NCI-H446 (cell line): ENCODE results near the gene HOXD10.

Experiments
- DNase-seq, 2 experiments: peaks; one replicate each; lab custom pipeline; 2025; lab: John Stamatoyannopoulos, UW

The HOXD10 gene

GRCh38 chr2:176151442-176152287, 35.1 kb downstream of the HOXD10 start, which contains the start of gene HOXD4:
HOXD4 (plus strand) TSS chr2:176151550; CDS start chr2:176151634, 84 bp downstream.
- peak in 1 of 2 experiments; percentile 48 for DNase-seq

- DNase-seq, result peak in 1 of 2 experiments; percentile 12
These were observed 36.0 kb downstream of the HOXD10 start for GRCh38 chr2:176152350-176153181.

- DNase-seq, result no peak
These were observed 38.1 kb downstream of the HOXD10 start for GRCh38 chr2:176154576-176155252.

GRCh38 chr2:176155356-176156044, 38.9 kb downstream of the HOXD10 start:
- no peak for DNase-seq

GRCh38 chr2:176156301-176156806, 39.8 kb downstream of the HOXD10 start:
- DNase-seq, result peak in 1 of 2 experiments; percentile 19

- DNase-seq, result peak in 1 of 2 experiments; percentile 25
These were observed 40.4 kb downstream of the HOXD10 start, which contains the start of gene HOXD3 for GRCh38 chr2:176156807-176157498. HOXD3 (plus strand) TSS chr2:176157307; CDS start chr2:176169115, 11,808 bp downstream.

GRCh38 chr2:176157499-176158185, 41.1 kb downstream of the HOXD10 start:
- DNase-seq, result peak in 1 of 2 experiments; percentile 55

- DNase-seq, result peak in 1 of 2 experiments; percentile 31
These were observed 41.6 kb downstream of the HOXD10 start for GRCh38 chr2:176158186-176158591.

GRCh38 chr2:176158855-176159662, 42.5 kb downstream of the HOXD10 start:
- peak in 1 of 2 experiments; percentile 19 for DNase-seq

- no peak for DNase-seq
These were observed 43.2 kb downstream of the HOXD10 start for GRCh38 chr2:176159663-176160250.

GRCh38 chr2:176160251-176160985, 43.8 kb downstream of the HOXD10 start:
- no peak for DNase-seq

GRCh38 chr2:176160986-176161824, 44.6 kb downstream of the HOXD10 start:
- no peak for DNase-seq

- DNase-seq, result no peak
These were observed 45.4 kb downstream of the HOXD10 start for GRCh38 chr2:176161825-176162626.

GRCh38 chr2:176162911-176163671, 46.5 kb downstream of the HOXD10 start:
- DNase-seq, result no peak

- no peak for DNase-seq
These were observed 47.1 kb downstream of the HOXD10 start for GRCh38 chr2:176163672-176164056.
